GM19193 (cell line): Measurements from ENCODE around the gene FRMD4A.

Source experiments
- POLR2A ChIP-seq: IDR thresholded peaks from 4 replicates; pipeline ENCODE4 v1.6.1; 2011; ENCODE audit not compliant: insufficient read depth, insufficient read length; ENCODE audit errors: extremely low read depth

FRMD4A gene

DNA sequence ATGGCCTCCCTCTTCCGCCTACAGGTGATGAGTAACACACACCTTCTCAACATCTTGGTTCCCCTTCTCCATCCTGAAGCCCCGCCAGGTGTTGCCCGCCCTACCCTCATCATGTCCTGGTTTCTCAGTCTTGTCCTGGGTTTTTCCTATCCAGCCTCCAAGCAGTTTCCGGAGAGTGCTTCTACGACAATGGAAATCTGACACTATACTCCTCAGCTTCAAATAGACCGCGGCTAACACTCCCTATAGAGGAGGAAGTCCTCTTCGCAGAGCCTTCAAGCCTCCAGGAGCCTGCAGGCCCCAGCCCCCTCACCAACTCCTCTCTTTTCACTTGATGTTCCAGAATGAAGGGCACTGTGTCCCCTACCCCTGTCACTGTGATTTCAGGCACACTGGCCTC lies 596.6 kb downstream of the FRMD4A start:
- TF ChIP-seq POLR2A, result no peak

GRCh38 chr10:13733071-13733470 lies 597.7 kb downstream of the FRMD4A start:
- TF ChIP-seq POLR2A, result no peak

GRCh38 chr10:13732465-13732881 lies 598.3 kb downstream of the FRMD4A start:
- no peak for TF ChIP-seq POLR2A

GRCh38 chr10:13731799-13732198 lies 598.9 kb downstream of the FRMD4A start:
- TF ChIP-seq POLR2A, result no peak

DNA sequence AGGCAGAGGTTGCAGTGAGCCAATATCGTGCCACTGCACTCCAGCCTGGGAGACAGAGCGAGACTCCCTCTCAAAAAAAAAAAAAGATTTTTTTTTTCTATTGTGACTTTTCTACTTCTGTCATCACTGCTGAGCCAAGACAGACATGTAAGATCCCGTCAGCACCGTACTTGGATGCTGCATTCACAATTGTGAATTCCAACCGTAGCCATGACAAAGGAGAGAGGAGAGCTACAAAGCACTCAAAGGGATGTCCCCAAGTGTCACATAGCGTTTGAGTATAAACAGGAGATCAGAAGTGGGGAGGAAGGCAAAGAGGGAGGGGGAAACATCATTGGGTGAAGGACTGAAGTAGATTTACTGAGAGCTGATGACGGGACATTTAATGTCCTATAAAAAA lies 599.8 kb downstream of the FRMD4A start:
- no peak for TF ChIP-seq POLR2A

GRCh38 chr10:13730306-13730652 lies 600.4 kb downstream of the FRMD4A start:
- no peak for TF ChIP-seq POLR2A

DNA sequence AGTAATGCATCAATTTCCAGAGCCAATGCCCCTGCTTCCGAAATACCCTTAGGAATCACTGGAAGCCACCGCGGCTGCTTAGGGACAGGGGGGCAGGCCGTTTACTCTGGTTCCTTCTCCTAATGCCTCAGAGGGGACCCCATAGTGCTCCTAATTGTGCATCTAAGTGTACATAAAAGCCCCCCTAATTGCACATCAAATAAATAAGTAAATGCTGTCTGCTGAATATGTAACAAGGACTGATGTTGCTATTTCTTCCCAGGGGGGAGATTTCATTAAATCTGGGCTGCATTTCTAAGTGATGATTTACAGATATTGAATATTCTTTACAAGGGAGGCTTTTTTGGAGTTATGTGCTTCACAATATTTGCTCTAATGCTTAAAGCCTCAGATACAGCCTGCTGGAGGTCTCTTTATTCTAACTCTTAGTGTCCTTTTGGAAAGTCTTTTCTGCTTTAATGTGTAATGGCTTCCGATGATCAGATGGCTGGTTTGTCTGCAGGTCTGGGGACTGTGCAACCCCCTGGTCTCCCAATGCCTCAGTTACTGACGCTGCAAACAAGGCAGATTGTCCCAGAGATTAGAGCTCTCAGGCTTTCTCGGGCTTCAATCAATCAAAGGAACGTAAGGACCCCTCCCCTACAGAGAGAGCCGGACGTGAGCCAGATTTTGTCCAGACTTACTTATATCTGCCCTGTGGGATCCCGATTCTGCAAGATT lies 601.0 kb downstream of the FRMD4A start:
- no peak for TF ChIP-seq POLR2A

GRCh38 chr10:13728898-13729535 lies 601.7 kb downstream of the FRMD4A start:
- TF ChIP-seq POLR2A, result no peak

DNA sequence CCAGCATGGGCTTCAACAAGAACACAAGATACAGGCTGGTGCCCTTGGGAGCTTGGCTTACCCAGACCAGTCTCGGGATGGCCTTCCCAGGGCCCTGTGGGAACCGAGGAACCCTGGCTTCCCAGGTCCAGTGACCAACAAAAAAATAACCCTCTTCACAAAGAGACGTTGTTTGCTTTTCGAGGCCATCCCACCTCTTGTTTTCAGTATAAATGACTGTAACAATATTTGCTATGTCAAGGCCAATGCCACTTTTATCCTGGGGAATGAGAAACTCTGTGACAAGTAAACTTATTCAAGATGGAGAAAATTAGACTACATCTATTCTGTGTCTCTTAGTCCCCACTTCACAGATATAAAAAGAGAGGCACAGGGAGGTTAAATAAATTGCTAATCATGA lies 605.1 kb downstream of the FRMD4A start:
- TF ChIP-seq POLR2A, result no peak

GRCh38 chr10:13724484-13724883 lies 606.2 kb downstream of the FRMD4A start:
- TF ChIP-seq POLR2A, result no peak

DNA sequence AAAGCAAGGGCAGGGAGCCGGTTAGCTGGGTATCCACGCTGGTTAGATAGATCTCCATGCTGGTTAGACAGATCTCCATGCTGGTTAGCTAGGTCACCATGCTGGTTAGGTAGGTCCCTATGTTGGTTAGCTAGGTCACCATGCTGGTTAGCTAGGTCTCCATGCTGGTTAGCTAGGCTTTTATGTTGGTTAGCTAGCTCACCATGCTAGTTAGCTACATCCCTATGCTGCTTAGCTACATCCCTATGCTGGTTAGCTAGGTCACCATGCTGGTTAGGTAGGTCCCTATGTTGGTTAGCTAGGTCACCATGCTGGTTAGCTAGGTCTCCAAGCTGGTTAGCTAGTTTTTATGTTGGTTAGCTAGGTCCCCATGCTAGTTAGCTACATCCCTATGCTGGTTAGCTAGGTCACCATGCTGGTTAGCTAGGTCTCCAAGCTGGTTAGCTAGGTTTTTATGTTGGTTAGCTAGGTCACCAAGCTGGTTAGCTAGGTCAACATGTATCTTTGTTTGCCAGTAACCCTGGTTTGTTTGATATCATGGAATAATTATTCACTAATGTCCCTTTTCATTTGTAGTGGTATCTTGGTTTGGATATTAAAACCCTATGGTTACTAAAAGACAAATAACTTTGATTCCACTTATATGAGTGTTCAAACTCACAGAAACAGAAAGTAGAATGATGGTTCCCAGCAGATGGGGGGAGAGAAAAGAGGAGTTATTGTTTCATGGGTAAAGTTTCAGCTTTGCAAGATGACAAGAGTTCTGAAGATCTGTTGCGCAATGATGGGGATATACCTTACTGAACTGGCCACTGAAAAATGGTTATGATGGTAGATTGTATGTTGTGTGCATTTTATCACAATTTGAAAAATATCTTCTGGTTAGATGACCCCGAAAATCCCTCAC lies 607.7 kb downstream of the FRMD4A start:
- no peak for TF ChIP-seq POLR2A

DNA sequence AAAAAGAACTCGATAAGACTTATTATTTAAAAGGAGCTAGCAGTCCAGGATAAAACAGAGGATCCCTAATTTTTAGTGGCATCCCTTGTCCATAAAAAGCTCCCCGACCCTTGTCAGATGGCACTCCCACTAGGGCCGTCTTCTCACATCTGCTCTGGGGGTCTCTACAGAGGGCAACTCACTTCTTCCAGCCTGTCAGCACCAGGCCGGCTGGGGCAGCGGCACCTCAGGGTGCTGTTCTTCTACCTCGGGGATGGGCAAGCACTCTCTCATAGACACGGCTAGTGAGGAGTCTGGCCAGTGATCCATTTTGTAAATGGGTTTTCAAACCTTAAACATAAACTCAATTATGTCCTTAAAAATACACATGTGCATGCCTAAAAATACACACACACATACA lies 609.2 kb downstream of the FRMD4A start:
- TF ChIP-seq POLR2A, result no peak

DNA sequence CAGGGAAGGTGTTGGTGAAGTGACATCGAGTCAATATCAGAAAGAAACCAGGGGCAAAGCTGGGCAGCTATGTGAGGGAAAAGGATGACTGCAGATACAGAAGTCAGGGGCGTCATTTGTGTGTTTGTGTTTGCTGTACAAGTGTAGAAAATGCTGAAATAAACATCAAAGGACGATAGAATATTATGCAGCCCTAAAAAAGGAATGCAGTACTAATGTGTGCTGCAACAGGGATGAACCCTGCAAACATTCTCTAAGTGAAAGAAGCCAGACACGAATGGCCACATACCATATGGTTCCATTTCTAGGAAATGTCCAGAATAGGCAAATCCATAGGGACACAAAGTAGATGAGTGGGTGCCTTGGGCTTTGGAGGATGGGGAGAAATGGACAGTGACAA lies 610.0 kb downstream of the FRMD4A start:
- TF ChIP-seq POLR2A, result no peak

DNA sequence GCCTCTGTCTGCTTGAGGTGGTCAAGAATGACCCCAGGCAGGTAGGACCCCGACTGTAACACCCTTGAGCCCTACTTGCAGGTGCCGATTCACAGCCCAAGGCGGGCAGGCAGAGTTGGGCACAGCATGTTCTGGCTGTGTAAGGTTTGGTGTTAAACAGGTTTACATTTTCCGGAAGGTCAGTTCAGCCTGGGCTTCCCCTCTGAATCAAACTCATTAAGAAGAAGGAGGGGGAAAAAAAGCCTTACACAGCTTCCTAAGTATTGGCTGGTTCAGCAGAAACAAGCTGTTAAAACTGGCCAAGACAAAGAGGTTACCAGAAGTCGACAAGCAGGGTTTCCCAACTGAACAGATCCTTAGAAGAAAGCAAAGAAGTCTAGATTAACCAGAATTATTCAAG lies 611.3 kb downstream of the FRMD4A start:
- no peak for TF ChIP-seq POLR2A

GRCh38 chr10:13718820-13719219 lies 611.9 kb downstream of the FRMD4A start:
- TF ChIP-seq POLR2A, result no peak
